HS-27A (cell line): Measurements from ENCODE around the gene VPS45.

Experiments
- DNase-seq: peaks from one replicate; pipeline ENCODE4 v3.0.0-alpha.2; 2012; ENCODE audit warnings: low read depth, missing footprints

The VPS45 gene

GRCh38 chr1:150072959-150073358 is 5.4 kb downstream of the VPS45 start:
- no peak for DNase-seq

DNA sequence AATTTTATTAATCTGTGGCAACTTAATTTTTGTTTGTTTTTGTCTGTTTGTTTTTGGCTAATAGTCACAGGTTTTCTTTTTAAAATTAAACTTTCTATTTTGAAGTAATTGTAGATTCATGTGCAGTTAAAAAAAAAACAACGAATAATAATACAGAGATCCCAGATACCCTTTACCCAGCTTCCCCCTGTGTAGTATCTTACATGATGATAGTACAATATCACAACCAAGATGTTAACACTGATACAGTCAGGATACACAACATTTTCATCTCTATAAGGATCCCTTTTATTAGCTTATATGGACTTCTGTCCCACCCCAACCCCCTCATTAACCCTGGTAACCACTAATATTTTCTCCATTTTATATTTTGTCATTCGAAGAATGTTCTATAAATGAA is 5.9 kb downstream of the VPS45 start:
- DNase-seq = no peak

DNA sequence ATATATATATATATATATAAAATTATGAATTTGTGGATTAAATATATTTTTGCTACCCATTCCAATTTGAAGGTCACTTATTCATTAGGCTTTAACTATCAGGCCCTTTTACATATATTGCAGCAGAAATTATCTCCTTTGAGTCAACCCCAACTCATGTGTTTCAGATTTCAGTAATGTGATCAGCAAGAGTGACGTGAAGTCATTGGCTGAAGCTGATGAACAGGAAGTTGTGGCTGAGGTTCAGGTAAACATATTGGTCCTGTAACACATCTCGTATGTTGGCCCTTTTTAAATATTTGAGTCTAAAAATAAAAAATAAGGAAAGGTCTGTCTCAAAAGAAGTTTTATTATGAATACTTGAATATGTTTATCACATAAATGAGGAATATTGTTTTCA is 8.5 kb downstream of the VPS45 start:
- DNase-seq = no peak

DNA sequence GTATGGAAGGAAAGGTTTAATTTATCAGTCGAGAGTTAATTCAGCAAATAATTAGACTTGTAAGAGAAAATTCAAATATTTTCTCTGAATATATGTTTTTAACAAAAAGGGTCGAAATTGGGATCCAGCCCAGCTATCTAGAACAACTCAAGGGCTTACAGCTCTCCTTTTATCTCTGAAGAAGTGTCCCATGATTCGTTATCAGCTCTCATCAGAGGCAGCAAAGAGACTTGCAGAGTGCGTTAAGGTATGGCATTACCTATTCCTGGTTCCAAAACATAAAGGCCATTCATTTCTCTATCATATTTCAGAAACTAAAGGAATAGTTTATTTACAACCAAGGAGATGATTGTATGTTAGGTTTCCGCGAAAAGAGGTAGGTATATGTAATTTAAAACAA is 9.4 kb downstream of the VPS45 start:
- DNase-seq = no peak

GRCh38 chr1:150080784-150081183 is 13.2 kb downstream of the VPS45 start:
- DNase-seq = no peak

- DNase-seq = no peak
These were observed 14.9 kb downstream of the VPS45 start for GRCh38 chr1:150082494-150082893.

GRCh38 chr1:150083907-150084306 is 16.3 kb downstream of the VPS45 start:
- no peak for DNase-seq

GRCh38 chr1:150085406-150085805 is 17.8 kb downstream of the VPS45 start:
- no peak for DNase-seq

DNA sequence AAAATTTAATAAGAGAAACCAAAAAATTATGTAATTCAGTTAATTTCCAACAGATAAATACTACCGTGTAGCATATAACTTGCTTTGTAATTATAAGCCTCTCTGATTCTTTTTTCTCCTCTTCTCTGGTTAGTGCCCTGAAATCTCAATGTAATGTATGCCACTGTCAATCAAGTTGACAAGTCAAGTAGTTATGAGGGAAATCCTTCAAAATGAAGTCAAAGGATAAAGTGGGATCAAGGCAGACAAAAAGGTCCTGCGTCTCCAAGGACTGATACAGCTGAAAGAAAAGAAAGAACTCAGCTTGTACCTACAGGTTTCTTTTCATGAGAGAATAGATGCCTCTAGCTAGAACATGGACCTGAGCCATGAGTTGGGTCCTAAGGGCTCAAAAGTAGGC is 19.8 kb downstream of the VPS45 start:
- no peak for DNase-seq

DNA sequence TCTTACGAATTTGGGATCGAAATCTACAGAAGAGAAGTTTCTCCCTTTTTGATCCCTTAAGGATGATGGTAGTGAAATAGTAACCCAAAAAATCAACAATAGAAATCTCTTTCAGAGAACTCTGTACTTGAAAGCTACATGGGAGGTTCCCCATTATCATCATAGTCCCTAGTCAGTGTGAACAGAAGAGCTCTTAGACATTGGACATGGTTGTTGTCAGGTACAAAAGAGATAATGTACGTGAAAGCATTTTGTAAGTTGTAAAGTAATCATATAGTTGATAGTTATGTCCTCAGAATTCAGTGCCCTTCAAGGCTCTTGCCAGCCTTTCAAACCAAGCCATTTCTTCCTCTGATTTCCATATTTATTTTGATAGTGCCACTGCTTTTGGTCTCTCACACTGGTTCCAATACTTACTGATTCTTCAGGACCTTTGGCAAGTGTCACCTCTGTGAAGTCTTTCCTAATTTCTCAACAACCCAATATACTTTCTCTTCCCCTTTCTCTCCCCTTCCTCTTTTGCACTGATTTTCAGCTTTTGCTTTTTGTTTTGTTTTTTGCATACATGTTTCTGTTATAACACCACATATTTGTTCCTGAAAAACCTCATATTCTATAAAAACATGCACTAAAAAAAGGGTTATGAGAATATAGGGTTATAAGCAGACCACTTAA is 22.4 kb downstream of the VPS45 start:
- DNase-seq = no peak

GRCh38 chr1:150092180-150092791 is 24.7 kb downstream of the VPS45 start:
- no peak for DNase-seq

- DNase-seq = no peak
These were observed 26.2 kb downstream of the VPS45 start for GRCh38 chr1:150093805-150094204.

GRCh38 chr1:150094734-150095265 is 27.2 kb downstream of the VPS45 start:
- DNase-seq = no peak

DNA sequence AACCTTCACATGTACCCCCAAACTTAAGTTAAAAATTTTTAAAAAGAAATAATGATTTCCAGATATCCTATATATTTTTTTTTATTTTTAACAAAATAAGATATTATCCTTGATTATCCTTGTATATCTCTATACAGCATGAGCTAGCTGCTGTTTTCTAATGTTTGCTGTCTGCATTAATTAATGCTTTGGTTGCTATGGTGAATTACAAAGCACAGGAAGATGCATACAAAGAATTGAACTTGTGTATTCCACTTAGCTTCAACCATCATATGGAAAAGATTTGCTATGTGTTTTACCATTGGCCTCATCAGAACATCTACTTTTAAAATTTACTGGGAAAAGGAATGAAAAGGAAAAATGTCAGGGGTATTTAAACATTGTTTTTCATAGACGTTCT is 35.4 kb downstream of the VPS45 start:
- DNase-seq = no peak

- no peak for DNase-seq
These were observed 38.8 kb downstream of the VPS45 start for GRCh38 chr1:150106341-150106740.

- DNase-seq = no peak
These were observed 42.0 kb downstream of the VPS45 start for GRCh38 chr1:150109586-150109985.

- DNase-seq = no peak
These were observed 42.5 kb downstream of the VPS45 start for GRCh38 chr1:150110116-150110515.

DNA sequence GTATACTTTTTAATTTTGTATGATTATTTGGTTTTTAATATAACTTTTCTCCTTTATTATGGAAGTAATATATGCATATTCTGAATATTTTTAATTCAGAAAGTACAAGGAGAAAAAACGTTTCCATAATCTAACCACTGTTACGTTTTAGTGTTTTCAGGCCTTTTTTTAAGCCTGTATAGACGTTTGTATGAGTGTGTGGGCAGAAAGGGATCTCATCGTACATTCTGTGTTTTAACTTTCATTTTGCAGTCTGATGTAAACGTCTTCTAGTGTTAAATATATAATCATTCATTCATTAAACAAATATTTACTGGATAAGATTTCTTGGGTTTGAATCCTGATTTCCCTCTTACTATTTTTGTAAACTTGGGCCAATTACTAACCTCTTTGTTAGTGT is 44.1 kb downstream of the VPS45 start:
- DNase-seq = no peak

DNA sequence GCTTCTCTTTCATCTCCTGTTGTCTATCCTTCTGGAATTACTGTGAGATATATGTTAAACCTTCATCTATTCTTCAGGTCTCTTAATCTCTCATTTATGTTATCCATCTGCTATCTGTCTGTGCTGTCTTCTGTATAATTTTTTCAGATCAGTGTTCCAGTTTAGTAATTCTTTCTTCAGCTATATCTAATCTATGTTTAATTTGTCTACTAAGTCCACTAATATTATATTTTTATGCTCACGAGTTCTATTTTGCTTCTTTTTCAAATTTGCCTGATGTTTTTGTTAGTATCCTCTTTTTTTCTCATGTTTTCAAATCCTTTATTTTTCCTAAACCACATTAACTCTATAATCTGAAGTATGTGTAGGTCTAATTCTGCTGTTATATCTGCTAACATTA is 47.5 kb downstream of the VPS45 start:
- no peak for DNase-seq

DNA sequence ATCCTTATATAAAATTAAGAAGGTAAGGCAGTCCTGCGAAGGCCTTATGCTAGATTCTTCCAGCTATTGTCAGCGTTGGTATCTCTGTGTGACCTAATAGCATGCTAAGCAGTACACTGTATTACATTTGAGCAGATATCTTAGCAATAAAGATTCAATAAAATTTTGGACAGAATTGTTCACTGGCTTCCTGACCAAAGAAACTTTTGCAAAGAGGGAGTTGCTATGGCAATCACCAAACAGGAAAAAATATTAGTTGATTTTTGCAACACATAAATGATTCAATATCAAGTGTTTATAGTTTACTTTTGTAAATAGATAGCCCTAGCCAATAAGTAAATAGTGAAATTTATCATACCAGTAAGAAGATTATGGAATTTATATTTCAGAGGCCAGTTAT is 51.1 kb downstream of the VPS45 start:
- DNase-seq = no peak

DNA sequence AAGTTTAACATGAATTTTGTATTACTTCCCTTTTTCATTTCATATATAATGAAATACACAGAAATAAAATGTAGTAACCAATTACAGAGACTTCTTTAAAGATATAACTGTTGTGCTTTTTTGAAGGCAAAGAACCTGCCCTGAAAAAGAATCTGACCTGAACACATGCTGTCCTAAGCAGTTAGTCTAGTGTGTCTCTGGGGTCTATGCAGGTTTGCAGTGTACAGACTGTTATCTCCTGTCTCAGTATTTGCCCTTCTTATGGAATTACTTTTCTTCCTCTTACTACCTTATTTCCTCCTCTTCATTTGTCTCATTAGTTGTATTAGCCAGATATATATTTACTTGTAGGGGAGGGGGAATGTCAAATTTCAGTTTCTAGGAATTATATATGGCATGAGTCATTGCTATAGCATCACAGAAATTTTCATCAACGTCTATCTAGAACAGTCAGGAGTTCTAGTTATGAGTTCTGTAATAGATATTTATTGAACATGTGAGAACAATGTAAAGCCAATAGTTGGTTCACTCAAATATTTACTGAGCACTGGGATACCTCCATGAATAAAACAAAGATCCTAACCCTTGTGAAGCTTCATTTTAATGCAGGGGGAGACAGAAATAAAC is 53.8 kb downstream of the VPS45 start:
- no peak for DNase-seq

- no peak for DNase-seq
These were observed 59.2 kb downstream of the VPS45 start for GRCh38 chr1:150126811-150127210.

DNA sequence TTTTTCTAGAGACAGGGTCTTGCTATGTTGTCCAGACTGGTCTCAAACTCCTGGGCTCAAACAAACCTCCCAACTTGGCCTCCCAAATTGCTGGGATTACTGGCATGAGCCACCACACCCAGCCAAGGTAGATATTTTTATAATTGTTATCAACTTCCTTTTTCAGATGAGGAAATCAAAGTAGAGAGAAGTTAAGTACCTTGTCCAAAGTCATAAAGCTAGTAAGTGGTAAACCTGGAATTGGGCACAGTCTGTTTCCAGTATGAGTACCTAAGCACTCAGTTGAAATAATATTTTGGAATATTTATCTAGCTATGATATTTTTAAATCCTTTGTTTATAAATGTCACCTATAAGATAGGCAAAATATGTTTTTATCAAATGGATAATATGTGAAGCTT is 59.9 kb downstream of the VPS45 start:
- no peak for DNase-seq
